Prostate gland (tissue), 2 donors: Measurements from ENCODE around the gene SHANK3. TPM values are rescaled to one million over a fixed set of nuclear protein-coding genes. Genes with fewer than 3 reads are reported as not detected.

Source experiments
- DNase-seq: peaks from one replicate; pipeline ENCODE4 v3.0.0-alpha.2; 2019; ENCODE audit warnings: low spot score
- H3K27ac ChIP-seq, 2 donors: fragments of 200-600 bp; sonication (generic); 2 replicates each; pipeline ENCODE4 v1.5.1; 2017 to 2019
- H3K27me3 ChIP-seq: fragments of 200-600 bp; sonication (generic); replicated peaks from 2 replicates; pipeline ENCODE4 v1.5.1; 2019; ENCODE audit not compliant: insufficient read depth
- H3K36me3 ChIP-seq, 2 donors: fragments of 200-600 bp; sonication (generic); 1 replicate in 1 of 2; 2 replicates in 1 of 2; pipeline versions ENCODE4 v1.5.1 to v1.8.1; 2017 to 2019
- H3K4me1 ChIP-seq: fragments of 200-600 bp; sonication (generic); replicated peaks from 2 replicates; pipeline ENCODE4 v1.5.1; 2019
- H3K4me3 ChIP-seq, 2 donors: fragments of 200-600 bp; sonication (generic); 2 replicates each; pipeline ENCODE4 v1.5.1; 2017 to 2019
- H3K9me3 ChIP-seq: fragments of 200-600 bp; sonication (generic); 2 replicates; pipeline ENCODE4 v1.5.1; 2017
- POLR2A ChIP-seq: fragments of 450-650 bp; IDR thresholded peaks from one replicate; pipeline ENCODE4 v1.6.1; 2016; ENCODE audit warnings: antibody characterized with exemption, mild to moderate bottlenecking
- POLR2AphosphoS5 ChIP-seq: sonication (generic); formaldehyde crosslinking; IDR thresholded peaks from one replicate; pipeline ENCODE4 v1.6.1; 2017; ENCODE audit warnings: antibody characterized with exemption
- WGBS: methylation state at CpG from one replicate; pipeline ENCODE4 v1.1.5; 2018; 5-methylcytosine and 5-hydroxymethylcytosine counted together
- intact Hi-C: fragments of 100-400 bp; cut with DNase I; formaldehyde crosslinking; loops from one replicate; pipeline ENCODE4 v1.14.2; 2022
- total RNA-seq, 2 donors: library from RNA; depleted of rRNA; stranded (reverse); fragments of >200 nt; gene quantifications; one replicate each; pipeline ENCODE4 v1.1.0, GENCODE V29; 2016
- TF ChIP-seq, protein P1 (sequence below), 4 experiments: fragments of 200-600 bp in 2 of 4; fragments of 450-650 bp in 2 of 4; sonication (generic) in 2 of 4; IDR thresholded peaks; 1 replicate in 3 of 4; 2 replicates in 1 of 4; pipeline ENCODE4 v1.5.1; 2016 to 2019; ENCODE audit warnings: antibody characterized with exemption in 4 of 4, mild to moderate bottlenecking in 2 of 4, moderate library complexity in 2 of 4

SHANK3 gene
- total RNA-seq, 2 donors from 2014 or later = 9.1 to 18.3 TPM

DNA sequence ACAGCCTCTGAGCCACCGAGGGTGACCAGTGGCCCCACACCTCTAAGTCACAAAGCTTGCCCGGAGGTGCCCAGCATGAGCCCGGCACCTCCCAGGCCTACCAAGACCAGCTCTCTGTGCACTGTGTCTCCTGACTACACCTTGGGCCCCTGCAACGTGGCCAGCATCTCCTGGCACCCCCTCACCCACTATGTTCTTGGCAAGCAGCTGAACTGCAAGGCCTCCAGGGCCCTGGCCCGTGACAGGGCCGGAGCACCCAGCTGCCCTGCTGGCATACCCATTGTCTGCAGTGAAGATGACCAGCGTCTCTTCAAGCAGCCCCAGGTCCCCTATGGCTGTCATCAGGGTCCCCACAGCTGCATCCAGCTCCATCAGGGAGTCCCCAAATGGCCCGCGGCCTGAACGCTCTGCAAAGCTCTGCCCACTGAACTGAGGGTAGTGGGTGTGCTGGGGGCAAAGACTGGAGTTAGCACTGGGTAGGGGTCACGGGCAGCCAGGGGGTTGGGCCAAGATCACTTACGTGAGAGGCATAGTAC, 46.2 kb upstream of the SHANK3 start:
- Histone ChIP-seq H3K4me3 (no peak overlapping the region), H3K36me3 (no peaks in the 10 kb centered on the region), H3K27ac (no peak overlapping the region), H3K9me3 (no peaks in the 10 kb centered on the region), H3K4me1 (peaks cover 6% of the 10 kb centered on the region), H3K27me3 (no peaks in the 10 kb centered on the region)
- 86% methylated on average over 11 of the region's 12 CpGs for WGBS
- intact Hi-C loops = loop anchor here (5.0 kb wide), 1 partner anchor 44 kb away; the partner anchor contains the start of gene CHKB
- TF ChIP-seq, protein P1, sequence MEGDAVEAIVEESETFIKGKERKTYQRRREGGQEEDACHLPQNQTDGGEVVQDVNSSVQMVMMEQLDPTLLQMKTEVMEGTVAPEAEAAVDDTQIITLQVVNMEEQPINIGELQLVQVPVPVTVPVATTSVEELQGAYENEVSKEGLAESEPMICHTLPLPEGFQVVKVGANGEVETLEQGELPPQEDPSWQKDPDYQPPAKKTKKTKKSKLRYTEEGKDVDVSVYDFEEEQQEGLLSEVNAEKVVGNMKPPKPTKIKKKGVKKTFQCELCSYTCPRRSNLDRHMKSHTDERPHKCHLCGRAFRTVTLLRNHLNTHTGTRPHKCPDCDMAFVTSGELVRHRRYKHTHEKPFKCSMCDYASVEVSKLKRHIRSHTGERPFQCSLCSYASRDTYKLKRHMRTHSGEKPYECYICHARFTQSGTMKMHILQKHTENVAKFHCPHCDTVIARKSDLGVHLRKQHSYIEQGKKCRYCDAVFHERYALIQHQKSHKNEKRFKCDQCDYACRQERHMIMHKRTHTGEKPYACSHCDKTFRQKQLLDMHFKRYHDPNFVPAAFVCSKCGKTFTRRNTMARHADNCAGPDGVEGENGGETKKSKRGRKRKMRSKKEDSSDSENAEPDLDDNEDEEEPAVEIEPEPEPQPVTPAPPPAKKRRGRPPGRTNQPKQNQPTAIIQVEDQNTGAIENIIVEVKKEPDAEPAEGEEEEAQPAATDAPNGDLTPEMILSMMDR (IDR thresholded peaks at IDR 0.05) = no peak
- TF ChIP-seq POLR2AphosphoS5 = no peak
- no peak for TF ChIP-seq POLR2A
- no peak for DNase-seq

DNA sequence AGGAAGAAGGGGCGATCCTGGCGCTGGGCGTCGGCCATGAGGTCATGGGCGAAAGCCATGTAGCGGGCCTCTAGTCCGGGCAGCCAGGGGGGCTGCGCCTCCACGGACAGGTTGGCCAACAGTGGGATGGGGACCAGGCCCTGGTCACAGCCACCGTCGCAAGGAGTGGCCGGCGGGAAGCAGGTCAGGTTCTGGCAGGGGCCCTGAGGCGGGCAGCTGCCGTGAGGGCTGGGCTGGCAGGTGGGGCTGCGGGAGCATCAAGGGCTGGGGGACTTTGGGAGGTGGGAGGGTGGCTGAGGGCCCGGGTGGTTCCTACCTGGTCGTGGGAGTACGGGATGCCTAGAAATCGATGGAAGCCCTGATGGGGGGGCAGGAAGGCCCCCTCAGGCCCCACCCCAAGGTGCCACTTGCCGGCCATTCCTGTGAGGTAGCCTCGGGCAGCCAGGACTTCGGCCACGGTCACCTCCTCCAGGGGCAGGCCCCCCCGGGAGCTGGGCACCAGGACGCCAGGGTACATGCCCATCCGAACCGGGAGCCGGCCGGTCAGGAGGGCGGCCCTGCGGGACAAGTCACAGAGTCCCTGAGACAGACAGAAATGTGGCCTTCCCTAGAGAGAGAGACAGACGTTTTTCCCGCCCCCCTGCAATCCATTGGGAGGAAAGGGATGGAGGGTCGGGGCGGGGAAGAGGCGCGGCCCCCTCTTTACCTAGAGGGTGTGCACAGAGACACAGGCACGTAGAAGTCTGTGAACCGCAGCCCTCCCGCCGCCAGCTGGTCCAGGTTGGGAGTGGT, 45.6 kb upstream of the SHANK3 start:
- Histone ChIP-seq H3K9me3 (no peaks in the 10 kb centered on the region), H3K4me3 (peak overlapping the region; percentile 60 to 61), H3K27ac (peak overlapping the region; percentile 77 to 78), H3K27me3 (no peaks in the 10 kb centered on the region), H3K4me1 (peaks cover 6% of the 10 kb centered on the region), H3K36me3 (no peaks in the 10 kb centered on the region)
- DNase-seq = no peak
- WGBS = 79% methylated on average over 42 of the region's 42 CpGs
- TF ChIP-seq POLR2AphosphoS5 = no peak
- TF ChIP-seq, protein P1 (IDR thresholded peaks at IDR 0.05) = no peak
- TF ChIP-seq POLR2A = no peak
- intact Hi-C loops = loop anchor here (5.0 kb wide), 1 partner anchor 45 kb away; the partner anchor contains the start of gene CHKB

DNA sequence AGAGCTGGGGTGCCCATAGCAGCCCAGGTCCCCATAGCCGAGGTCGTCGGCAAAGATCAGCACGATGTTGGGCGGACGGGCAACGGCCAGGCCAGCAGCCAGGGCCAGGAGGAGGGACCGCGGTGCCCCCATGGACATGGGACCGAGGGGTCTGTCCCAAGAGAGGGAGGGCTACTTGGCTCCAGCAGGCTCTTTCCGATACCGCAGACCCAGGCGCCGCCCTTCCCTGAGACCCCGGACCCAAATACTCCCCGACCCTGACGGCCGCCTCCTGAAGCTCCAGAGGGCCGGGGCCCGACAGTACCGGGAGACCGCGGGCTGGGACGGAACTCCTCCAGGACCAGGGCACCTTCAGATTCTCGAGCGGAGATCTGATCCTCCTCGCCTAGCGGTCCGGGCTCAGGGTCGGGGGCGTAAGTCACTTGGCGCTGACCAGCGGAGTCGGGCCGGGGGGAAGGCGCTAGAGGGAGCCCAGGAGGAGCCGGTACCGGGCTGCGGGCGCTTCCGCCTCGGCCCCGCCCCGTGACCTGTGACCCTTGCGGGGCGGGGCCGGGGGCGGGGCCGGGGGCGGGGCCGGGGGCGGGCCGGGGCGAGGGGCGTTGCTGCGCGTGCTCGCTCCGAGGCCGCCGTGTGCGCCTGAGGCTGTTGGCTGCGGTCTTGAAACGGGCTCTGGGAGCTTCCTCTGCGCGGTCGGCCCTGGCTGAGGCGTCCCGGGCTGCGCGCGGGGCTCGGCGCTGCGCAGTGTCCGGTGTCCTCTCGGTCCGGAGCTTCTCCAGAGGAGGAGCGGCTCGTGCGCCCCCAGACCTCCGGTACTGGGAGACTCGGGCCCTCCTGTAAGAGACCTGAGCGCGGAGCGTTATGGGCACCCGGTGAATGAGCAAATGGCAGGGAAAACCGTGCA, 44.7 kb upstream of the SHANK3 start, which contains the start of gene ARSA:
ARSA (minus strand) TSS at position 511 of the 901 bp plus-strand sequence; CDS start at position 138, 373 bp downstream.
- intact Hi-C loops = loop anchor here (5.0 kb wide), 1 partner anchor 46 kb away; the partner anchor contains the start of gene CHKB
- 4% methylated on average over 79 of the region's 88 CpGs for WGBS
- Histone ChIP-seq H3K4me3 (peak within 1 kb of the TSS; percentile 60 to 61), H3K27ac (peak within 1 kb of the TSS; percentile 77 to 78), H3K36me3 (no peaks in the 10 kb centered on the region), H3K9me3 (no peaks in the 10 kb centered on the region), H3K4me1 (no peaks in the 10 kb centered on the region), H3K27me3 (no peaks in the 10 kb centered on the region)
- DNase-seq = peak; percentile 81
- TF ChIP-seq, protein P1 (IDR thresholded peaks at IDR 0.05) = peak in 3 of 4 experiments; percentile 19 to 43 (median 24)
- TF ChIP-seq POLR2AphosphoS5 (peak; percentile 63), POLR2A (peak; percentile 69)

DNA sequence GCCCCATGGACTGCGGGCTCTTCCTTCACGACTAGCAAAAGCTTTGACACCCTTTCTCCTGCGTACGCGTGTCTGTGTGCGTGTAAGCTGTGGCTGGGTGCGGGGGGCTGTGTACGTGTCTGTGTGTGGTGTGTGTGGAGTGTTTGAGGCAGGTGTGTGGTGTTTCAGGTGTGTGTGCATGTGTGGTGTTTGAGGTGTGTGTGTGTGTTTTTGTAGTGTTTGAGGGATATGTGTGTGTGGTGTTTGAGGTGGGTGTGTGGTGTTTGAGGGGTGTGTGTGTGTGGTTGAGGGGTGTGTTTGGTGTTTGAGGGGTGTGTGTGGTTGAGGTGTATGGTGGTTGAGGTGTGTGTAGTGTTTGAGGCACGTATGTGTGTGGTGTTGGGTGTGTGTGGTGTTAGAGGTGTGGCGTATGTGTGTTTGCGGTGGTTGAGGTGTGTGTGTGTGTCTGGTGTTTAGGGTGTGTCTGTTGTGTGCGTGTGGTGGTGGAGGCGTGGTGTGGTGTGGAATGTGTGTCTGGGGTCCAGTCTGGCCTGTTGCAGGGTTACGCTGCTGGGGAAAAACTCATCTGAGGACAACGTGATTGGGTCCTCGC, 44.0 kb upstream of the SHANK3 start:
- no peaks in the 10 kb centered on the region for H3K36me3 ChIP-seq
- no peaks in the 10 kb centered on the region for H3K9me3 ChIP-seq
- WGBS = 27% methylated on average over 16 of the region's 16 CpGs
- H3K27ac ChIP-seq = peak overlapping the region; percentile 67 to 78
- intact Hi-C loops = loop anchor here (5.0 kb wide), 1 partner anchor 46 kb away; the partner anchor contains the start of gene CHKB
- H3K4me3 ChIP-seq = peak overlapping the region; percentile 60 to 61
- H3K27me3 ChIP-seq = no peaks in the 10 kb centered on the region
- no peaks in the 10 kb centered on the region for H3K4me1 ChIP-seq
- TF ChIP-seq, protein P1 (IDR thresholded peaks at IDR 0.05) = no peak
- TF ChIP-seq POLR2A (no peak), POLR2AphosphoS5 (no peak)
- DNase-seq = no peak
